GM23248 (cell line): ENCODE data around the gene UBR2. TPM values are rescaled to one million over a fixed set of nuclear protein-coding genes. Genes with fewer than 3 reads are reported as not detected.

Source experiments
- DNase-seq: peaks from one replicate; pipeline ENCODE4 v3.0.0-alpha.2; 2015
- H2AFZ ChIP-seq: fragments of 200-600 bp; sonication (generic); 2 replicates; pipeline ENCODE4 v1.6.1; 2016; ENCODE audit warnings: antibody characterized with exemption
- H3F3A ChIP-seq: fragments of 200-600 bp; sonication (generic); 2 replicates; pipeline ENCODE4 v1.6.1; 2016; ENCODE audit warnings: mild to moderate bottlenecking, antibody characterized with exemption, mixed run types; ENCODE audit not compliant: insufficient read depth
- H3K27ac ChIP-seq: fragments of 200-600 bp; sonication (generic); 2 replicates; pipeline ENCODE4 v1.5.1; 2016; ENCODE audit warnings: mild to moderate bottlenecking
- H3K27me3 ChIP-seq: fragments of 200-600 bp; sonication (generic); replicated peaks from 2 replicates; pipeline ENCODE4 v1.6.1; 2016; ENCODE audit warnings: mild to moderate bottlenecking; ENCODE audit not compliant: insufficient read depth
- H3K36me3 ChIP-seq: fragments of 200-600 bp; sonication (generic); 2 replicates; pipeline ENCODE4 v1.6.1; 2016; ENCODE audit warnings: low read depth, mild to moderate bottlenecking
- H3K4me1 ChIP-seq: fragments of 200-600 bp; sonication (generic); 2 replicates; pipeline ENCODE4 v1.6.1; 2016; ENCODE audit warnings: mild to moderate bottlenecking; ENCODE audit not compliant: insufficient read depth
- H3K4me2 ChIP-seq: fragments of 200-600 bp; sonication (generic); one replicate; pipeline ENCODE4 v1.6.1; 2016; ENCODE audit warnings: mild to moderate bottlenecking; ENCODE audit not compliant: unreplicated experiment
- H3K4me3 ChIP-seq: fragments of 200-600 bp; sonication (generic); 2 replicates; pipeline ENCODE4 v1.5.1; 2016; ENCODE audit warnings: mild to moderate bottlenecking
- H3K79me2 ChIP-seq: fragments of 200-600 bp; sonication (generic); 2 replicates; pipeline ENCODE4 v1.6.1; 2016; ENCODE audit warnings: mild to moderate bottlenecking; ENCODE audit not compliant: insufficient read depth
- H3K9ac ChIP-seq: fragments of 200-600 bp; sonication (generic); 2 replicates; pipeline ENCODE4 v1.6.1; 2016; ENCODE audit warnings: mild to moderate bottlenecking
- H3K9me2 ChIP-seq: fragments of 200-600 bp; sonication (generic); 2 replicates; pipeline ENCODE4 v1.6.1; 2016; ENCODE audit warnings: mixed run types, mild to moderate bottlenecking, moderate library complexity; ENCODE audit not compliant: insufficient read depth
- H3K9me3 ChIP-seq: fragments of 200-600 bp; sonication (generic); one replicate; pipeline ENCODE4 v1.6.1; 2017; ENCODE audit warnings: low read depth
- H4K20me1 ChIP-seq: fragments of 200-600 bp; sonication (generic); 2 replicates; pipeline ENCODE4 v1.6.0; 2016; ENCODE audit not compliant: insufficient read depth
- EZH2 ChIP-seq: fragments of 200-600 bp; sonication (generic); IDR thresholded peaks from 2 replicates; pipeline ENCODE4 v1.6.1; 2018; ENCODE audit warnings: antibody characterized with exemption, mild to moderate bottlenecking; ENCODE audit not compliant: insufficient read depth, poor library complexity, severe bottlenecking
- EZH2phosphoT487 ChIP-seq: fragments of 200-600 bp; sonication (generic); IDR thresholded peaks from 2 replicates; pipeline ENCODE4 v1.6.1; 2018; ENCODE audit warnings: antibody characterized with exemption, moderate library complexity, mild to moderate bottlenecking, low read depth; ENCODE audit not compliant: insufficient read depth
- WGBS, 2 experiments: methylation state at CpG; one replicate each; pipeline ENCODE4 v1.1.6; 2015 to 2017; ENCODE audit warnings: low lambda C conversion rate in 2 of 2, low coverage in 1 of 2; ENCODE audit errors: missing lambda C conversion rate in 2 of 2; 5-methylcytosine and 5-hydroxymethylcytosine counted together
- in situ Hi-C: fragments of 300-500 bp; cut with MboI; formaldehyde crosslinking; loops from 2 replicates; pipeline ENCODE4 v1.15.0; 2020
- polyA plus RNA-seq: library from polyadenylated mRNA; unstranded; fragments of >200 nt; fragmentation: Nextera tagmentation; extraction: Ambion mirVana; gene quantifications from 2 replicates; pipeline ENCODE4 v1.2.1, GENCODE V29; 2016
- total RNA-seq: library from RNA; depleted of rRNA; stranded (reverse); fragments of >200 nt; shearing (Covaris generic); gene quantifications from 2 replicates; pipeline ENCODE4 v1.2.3, GENCODE V29; 2014

UBR2 gene
- total and polyA plus RNA-seq, 2 experiments from 2014 or later, result 8.5 to 23.3 TPM

DNA sequence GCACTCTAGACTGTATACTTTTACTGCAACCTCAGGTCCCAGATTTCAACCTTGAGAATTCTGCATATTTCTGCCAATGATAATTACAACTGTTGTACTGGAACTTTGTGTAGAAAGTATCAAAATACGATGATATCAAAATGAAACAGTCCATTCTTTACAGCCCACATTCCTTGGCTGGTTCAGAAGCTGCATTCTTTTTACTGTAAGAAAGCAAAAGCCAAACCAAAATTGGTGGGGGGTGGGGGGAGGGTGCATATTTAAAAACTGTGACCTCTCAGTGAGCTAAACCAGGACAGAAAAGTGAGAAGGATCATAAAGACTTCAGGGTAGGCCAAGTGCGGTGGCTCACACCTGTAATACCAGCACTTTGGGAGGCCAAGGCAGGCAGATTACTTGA is 41.8 kb upstream of the UBR2 start:
- peak; percentile 14 for DNase-seq
- no peak overlapping the region for H3K4me3 ChIP-seq
- H3K4me2 ChIP-seq, result peak overlapping the region; percentile 14
- no peaks in the 10 kb centered on the region for H3K9me3 ChIP-seq
- peaks cover 21% of the 10 kb centered on the region for H3K4me1 ChIP-seq
- no peaks in the 10 kb centered on the region for H4K20me1 ChIP-seq
- H3K9ac ChIP-seq, result no peak overlapping the region
- TF ChIP-seq EZH2 (no peak), EZH2phosphoT487 (no peak)
- H3K27me3 ChIP-seq, result no peaks in the 10 kb centered on the region
- H3K9me2 ChIP-seq, result no peaks in the 10 kb centered on the region
- H2AFZ ChIP-seq, result no peak overlapping the region
- no peak overlapping the region for H3K27ac ChIP-seq
- no peaks in the 10 kb centered on the region for H3K79me2 ChIP-seq
- H3K36me3 ChIP-seq, result no peaks in the 10 kb centered on the region
- WGBS, 2 experiments, result 71 to 75% methylated on average over 2 of the region's 2 CpGs
- peaks cover 25% of the 10 kb centered on the region for H3F3A ChIP-seq
- in situ Hi-C loops, result no loop called here

DNA sequence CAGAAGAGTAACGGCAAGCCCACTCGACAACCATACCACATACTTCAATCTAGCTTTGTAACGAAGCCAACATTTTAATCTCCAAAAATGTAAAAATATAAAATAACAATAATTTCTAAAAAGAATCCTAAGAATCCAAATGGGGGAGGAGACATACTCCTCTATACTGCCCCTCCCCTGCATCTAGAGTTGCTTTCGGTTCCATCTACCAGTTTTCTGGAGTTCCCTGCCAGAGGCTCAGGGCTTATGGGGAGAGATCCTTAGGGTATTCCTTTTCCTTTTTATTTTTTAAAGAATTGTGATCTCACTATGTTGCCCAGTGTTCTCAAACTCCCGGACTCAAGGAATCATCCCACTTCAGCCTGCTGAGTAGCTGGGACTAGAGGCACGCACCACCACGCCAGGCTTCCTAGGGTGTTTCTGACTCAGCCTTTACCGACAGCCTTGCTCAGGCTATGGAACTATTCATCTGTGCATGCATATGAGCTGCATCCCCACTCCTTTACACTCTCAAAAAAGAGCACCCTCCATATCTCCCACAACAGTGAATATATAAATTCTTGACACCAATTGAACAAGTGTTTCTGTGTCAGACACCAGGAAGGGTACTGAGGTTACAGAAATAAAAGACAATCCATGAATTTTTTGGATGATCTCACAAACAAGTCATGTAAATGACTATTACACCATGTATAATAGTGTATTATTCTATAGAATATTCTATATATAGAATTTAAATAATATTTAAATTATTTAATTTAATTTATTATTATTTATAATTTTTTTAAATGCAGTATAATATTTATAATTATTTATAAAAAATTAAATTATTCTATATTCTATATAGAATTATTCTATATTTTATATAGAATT is 40.7 kb upstream of the UBR2 start:
- Histone ChIP-seq H3K9me3 (no peaks in the 10 kb centered on the region), H3F3A (peaks cover 25% of the 10 kb centered on the region), H3K36me3 (no peaks in the 10 kb centered on the region), H3K27me3 (no peaks in the 10 kb centered on the region), H3K9me2 (no peaks in the 10 kb centered on the region), H3K79me2 (no peaks in the 10 kb centered on the region), H3K9ac (no peak overlapping the region), H3K4me3 (no peak overlapping the region), H4K20me1 (no peaks in the 10 kb centered on the region), H3K27ac (no peak overlapping the region), H3K4me2 (no peak overlapping the region), H2AFZ (no peak overlapping the region), H3K4me1 (peaks cover 21% of the 10 kb centered on the region)
- in situ Hi-C loops, result no loop called here
- no peak for TF ChIP-seq EZH2
- TF ChIP-seq EZH2phosphoT487, result no peak
- WGBS, 2 experiments, result 77 to 78% methylated on average over 8 of the region's 8 CpGs
- peak; percentile 51 for DNase-seq

DNA sequence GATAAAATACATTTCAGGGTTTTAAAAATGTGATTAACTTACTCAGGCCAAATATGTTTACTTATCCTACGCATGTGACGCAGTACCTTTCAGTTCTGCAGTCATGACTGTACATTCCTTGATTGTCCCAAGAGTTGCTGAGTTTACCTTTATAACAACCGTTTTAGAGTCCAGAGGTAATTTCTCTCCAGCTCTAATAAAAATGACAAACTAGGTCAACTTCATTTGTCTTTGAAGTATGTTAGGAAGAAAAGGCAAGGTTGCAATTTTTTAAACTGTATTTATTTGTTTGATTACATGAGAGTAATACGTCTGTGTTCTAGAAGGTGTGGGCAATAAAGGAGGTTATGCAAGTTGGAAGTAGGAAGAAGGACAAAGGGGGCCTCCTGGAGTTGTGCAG is 38.6 kb upstream of the UBR2 start:
- in situ Hi-C loops, result loop anchor here (25.0 kb wide), 1 partner anchor 263 kb away; no protein-coding TSS in a partner anchor
- no peak overlapping the region for H3K27ac ChIP-seq
- H4K20me1 ChIP-seq, result no peaks in the 10 kb centered on the region
- H3K9ac ChIP-seq, result no peak overlapping the region
- WGBS, 2 experiments, result 91 to 94% methylated on average over 4 of the region's 4 CpGs
- no peaks in the 10 kb centered on the region for H3K9me3 ChIP-seq
- H3K4me1 ChIP-seq, result peaks cover 20% of the 10 kb centered on the region
- no peak for TF ChIP-seq EZH2
- no peak for TF ChIP-seq EZH2phosphoT487
- no peaks in the 10 kb centered on the region for H3K9me2 ChIP-seq
- H3K4me2 ChIP-seq, result no peak overlapping the region
- no peak overlapping the region for H3K4me3 ChIP-seq
- H2AFZ ChIP-seq, result no peak overlapping the region
- no peaks in the 10 kb centered on the region for H3K36me3 ChIP-seq
- H3K79me2 ChIP-seq, result no peaks in the 10 kb centered on the region
- H3K27me3 ChIP-seq, result no peaks in the 10 kb centered on the region
- no peak for DNase-seq
- peaks cover 20% of the 10 kb centered on the region for H3F3A ChIP-seq

DNA sequence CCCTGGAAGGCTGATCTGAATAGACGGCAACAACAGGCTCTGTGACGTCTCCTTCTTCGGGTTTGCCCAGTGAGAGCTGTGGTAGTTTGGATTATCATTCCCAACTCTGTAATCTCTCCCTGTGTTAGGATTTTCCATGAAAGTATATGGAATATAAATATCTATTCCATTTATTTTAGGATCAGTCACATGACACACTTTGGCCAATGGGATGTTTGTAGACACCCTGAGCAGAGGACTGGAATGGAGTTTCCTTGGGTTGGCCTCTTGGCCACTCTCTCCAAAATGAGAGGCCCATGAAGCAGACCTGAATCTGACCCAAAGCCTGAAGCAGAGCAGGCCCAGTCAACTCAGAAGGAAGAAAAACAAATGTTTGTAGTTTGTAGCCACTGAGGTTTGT is 37.2 kb upstream of the UBR2 start:
- DNase-seq, result no peak
- WGBS, 2 experiments, result 85 to 92% methylated on average over 3 of the region's 3 CpGs
- Histone ChIP-seq H4K20me1 (no peaks in the 10 kb centered on the region), H3F3A (peaks cover 7% of the 10 kb centered on the region), H3K4me3 (no peak overlapping the region), H2AFZ (no peak overlapping the region), H3K36me3 (no peaks in the 10 kb centered on the region), H3K9me2 (no peaks in the 10 kb centered on the region), H3K27ac (no peak overlapping the region), H3K9ac (no peak overlapping the region), H3K79me2 (no peaks in the 10 kb centered on the region), H3K27me3 (no peaks in the 10 kb centered on the region), H3K4me2 (no peak overlapping the region), H3K9me3 (no peaks in the 10 kb centered on the region), H3K4me1 (peaks cover 6% of the 10 kb centered on the region)
- TF ChIP-seq EZH2phosphoT487, result no peak
- TF ChIP-seq EZH2, result no peak
- in situ Hi-C loops, result loop anchor here (25.0 kb wide), 1 partner anchor 264 kb away; no protein-coding TSS in a partner anchor
